Measurements from ENCODE around the gene EI24.
"Not testable (repeated sequence)": the region's sequence is repeated elsewhere in the genome, so short reads cannot be mapped to it uniquely, and the experiment has no call there.

The EI24 gene

DNA sequence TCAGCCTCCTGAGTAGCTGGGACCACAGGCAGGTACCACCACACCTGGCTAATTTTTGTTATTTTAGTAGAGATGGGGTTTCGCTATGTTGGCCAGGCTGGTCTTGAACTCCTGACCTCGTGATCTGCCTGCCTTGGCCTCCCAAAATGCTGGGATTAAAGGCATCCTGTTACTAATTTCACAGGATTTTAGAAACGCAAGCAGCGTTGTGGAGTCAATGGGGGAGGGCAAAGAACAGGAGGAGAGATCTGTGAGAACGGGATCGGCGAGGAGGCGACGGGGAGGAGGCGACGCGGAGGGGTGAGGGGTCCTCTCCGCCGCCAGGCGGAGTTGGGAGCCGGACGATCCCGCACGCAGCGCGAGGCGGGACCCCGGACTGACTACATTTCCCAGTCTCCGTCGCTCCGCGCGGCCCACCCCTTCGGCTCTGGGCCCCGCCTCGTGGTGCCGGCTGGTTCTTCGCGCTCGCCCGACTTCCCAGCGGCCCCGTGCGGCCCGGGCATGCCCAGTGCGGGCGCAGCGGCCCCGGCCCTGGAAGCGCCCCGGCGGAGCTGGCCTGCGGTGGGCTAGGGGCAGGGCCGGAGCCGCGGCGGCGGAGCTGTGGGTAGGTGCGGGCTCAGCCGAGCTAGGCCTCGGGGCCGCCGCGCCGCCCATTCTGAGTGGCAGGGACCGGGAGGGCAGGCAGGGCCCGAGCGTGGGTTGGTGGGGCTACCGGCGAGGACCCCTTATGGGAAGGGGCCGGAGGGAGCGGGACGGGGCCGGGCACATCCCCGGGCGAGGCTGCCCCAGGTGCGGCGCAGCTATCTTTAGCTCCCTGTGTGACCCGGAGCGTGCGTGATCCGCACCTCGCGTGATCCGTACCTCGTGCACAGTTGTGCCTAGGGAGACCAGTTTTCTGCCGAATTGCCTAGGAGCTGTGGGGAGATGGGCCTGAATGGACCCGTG is at the start of gene EI24:
Gene EI24, plus strand, starts transcription at position 508 of the 945 bp plus-strand sequence. CDS start 3,051 bp downstream, outside the sequence.
- DNase-seq: peak; percentile 83

DNA sequence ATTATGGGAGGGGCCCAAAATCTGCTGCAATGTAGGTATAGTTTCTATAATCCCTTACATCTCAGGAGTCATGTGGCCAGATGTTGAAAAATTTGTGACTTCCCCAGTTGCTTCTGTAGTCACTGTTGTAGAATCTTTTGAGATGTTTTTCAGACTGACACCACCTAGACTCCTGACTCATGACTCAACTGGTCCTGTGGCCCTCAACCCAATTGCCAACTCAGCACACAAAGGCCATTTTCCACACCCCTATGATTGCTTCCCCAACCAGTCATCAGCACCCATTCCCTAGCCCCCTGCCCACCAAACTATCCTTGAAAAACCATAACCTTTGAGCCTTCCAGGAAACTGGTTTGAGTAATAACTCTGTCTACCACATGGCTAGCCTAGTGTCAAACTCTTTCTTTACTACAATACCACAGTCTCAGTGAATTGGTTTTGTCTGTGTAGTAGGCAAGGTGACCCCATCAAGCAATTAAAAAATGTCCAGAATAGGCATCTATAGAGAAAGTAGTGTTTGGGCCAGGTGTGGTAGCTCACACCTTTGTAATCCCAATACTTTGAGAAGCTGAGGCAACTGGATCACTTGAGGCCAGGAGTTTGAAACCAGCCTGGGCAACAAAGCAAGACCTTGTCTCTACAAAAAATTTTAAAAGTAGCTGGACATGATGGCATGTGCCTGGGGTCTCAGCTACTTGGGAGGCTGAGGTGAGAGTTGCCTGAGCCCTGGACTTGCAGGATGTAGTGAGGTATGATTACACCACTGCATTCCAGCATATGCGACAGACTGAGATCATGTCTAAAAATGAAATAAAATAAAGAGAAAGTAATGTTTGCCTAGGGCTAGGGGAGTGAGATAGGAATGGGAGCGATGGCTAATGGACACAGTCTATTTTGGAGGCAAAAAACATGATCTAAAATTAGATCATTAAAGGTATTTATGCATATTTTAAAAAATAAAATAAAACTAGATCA is 49.1 kb upstream of the EI24 start:
- no peak for DNase-seq

DNA sequence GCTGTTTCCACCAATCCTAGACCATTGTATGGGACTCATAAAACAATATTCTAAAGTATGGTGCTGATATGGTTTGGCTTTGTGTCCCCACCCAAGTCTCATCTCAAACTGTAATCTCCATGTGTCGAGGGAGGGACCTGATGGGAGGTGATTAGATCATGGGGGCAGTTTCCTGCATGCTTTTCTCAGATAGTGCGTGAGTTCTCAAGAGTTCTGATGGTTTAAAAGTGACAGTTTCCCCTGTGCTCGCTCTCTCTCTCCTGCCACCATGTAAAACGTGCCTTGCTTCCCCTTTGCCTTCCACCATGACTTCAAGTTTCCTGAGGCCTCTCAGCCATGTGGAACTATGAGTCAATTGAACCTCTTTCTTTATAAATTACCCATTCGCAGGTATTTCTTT is 44.0 kb upstream of the EI24 start:
- no peak for DNase-seq

DNA sequence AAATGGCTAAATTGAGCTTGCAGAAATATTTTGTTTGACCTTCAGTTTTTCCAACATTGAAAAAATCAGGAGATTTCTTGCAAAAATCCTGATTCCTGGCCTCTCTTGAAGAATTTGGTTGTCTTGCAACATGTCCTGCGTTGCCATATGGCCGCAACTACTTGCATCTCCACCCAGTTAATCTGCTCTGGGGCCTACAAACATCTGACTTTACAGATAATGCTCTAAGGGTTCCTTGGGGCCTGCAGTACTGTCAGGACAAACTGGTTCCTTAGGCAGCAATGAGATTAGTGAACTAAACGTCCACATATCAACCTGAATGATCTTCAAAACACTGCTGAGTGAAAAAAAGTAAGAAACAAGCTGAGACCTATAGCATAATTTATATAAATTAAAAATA is 36.6 kb upstream of the EI24 start:
- no peak for DNase-seq

DNA sequence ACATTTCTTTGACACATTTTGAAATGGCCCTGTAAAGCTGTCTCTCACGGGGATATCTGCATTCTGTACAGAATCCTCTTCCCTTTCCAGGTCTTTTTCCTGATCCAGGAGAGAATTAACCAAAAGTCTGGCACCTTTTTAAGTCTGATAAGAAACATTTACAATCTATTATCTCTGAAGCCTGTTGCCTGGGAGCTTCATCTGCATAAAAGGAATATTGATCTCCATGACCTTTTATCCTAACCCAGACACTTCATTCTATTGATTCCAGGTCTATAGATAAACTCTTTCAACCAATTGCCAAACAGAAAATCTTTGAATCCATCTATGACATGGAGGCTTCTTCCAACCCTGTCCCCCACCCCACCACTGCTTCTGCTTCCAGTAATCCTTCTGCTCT is 33.7 kb upstream of the EI24 start:
- DNase-seq: no peak

DNA sequence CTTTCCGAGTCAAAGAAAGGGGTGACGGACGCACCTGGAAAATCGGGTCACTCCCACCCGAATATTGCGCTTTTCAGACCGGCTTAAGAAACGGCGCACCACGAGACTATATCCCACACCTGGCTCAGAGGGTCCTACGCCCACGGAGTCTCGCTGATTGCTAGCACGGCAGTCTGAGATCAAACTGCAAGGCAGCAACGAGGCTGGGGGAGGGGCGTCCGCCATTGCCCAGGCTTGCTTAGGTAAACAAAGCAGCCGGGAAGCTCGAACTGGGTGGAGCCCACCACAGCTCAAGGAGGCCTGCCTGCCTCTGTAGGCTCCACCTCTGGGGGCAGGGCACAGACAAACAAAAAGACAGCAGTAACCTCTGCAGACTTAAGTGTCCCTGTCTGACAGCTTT is 32.4 kb upstream of the EI24 start:
- not testable (repeated sequence) for DNase-seq

DNA sequence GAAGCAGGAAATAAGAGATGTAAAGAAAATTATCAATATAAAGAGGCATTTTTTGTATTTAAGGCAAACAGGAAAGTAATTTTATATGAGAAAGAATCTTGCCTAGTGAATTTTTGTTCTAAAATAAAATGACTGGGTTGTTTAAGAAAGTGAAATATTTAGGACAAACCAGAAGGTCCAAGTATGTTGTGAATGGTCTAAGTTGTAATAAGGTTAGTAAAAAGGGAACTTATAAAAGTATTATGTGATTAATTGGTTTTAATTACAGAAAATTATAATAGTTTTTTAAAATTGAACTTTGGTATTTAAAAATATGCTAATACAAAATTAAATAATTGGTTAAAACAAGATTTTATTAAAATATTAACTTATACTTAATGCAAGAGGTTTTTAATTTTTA is 26.6 kb upstream of the EI24 start:
- no peak for DNase-seq

DNA sequence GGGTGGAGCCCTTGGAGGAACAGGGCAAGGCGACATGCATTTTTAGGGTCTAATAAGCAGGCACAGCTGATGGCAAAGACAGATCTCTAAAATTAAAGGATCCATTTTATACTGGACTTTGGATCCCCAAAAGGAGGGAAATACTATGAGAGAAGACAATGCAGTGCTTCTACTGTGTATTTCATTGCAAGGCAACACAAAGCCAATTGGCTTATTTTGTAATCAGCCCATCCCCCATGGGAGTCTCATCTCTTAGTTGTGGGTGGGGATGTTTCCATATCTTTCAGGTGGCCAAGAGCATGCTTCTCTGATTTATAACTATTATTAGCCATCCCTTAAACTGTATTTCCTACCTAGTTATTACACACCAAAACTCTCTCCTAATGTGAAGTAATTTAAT is 18.5 kb upstream of the EI24 start:
- no peak for DNase-seq

DNA sequence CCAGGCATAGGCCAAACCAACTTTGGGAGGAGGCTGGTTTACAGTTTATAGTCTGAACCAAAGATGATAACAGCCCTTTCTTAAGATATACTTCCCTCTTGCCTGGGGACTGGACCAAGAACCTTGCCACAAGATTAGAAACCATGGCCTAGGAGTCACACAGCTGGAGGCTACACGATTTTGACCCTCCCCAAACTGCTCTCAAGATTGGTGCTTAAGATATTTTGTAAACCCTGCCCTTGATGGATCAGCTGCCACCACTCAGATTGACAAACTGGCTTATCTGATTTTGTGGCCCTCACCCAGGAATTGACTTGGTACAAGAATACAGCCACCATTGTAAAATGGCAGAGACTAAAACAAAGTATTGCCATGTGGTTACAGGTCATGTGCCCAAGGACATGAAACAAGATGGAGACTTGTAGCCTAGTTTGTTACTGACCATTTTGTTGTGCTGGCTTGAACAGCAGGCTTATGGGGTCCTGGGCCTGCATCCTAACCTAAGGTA is 17.4 kb upstream of the EI24 start:
- DNase-seq: no peak

DNA sequence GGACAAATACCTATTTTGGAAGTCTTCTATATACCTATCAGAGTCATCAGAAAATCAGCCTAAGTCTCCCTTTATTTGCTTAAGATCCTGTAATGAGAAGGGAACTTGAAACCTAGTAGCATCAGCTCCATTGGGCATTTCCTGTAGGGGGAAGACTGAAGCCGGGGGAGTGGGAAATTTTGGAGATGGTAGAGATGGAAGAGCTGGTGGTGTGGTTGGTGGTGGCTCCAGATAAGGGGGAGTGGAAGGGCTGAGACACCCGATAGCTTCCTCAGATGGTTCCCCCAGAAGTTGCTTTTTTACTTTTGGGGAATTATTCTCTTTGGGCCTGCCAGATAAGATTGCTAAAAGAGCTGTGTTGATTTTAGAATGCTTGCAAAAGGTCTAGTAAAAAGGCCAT is 16.4 kb upstream of the EI24 start:
- DNase-seq: no peak

DNA sequence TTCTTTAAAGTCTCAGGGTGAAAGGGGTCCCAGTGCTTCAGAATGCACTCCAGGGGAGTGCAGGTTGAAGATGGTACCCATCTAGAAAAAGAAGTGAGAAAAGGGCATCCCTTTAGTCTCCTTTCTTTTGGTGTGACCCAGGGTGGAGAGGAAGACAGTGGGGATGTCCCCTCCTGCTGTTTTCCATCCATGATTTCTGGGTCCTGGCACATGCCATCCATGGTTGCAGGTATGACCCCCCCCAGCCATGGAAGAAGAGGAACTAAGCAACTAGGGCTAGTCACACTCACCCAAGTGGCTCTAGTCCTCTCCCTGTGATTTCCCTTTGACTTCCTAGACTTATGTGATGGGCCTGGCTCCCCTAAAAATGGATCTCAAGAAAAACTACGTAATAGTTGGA is 15.9 kb upstream of the EI24 start:
- DNase-seq: no peak

DNA sequence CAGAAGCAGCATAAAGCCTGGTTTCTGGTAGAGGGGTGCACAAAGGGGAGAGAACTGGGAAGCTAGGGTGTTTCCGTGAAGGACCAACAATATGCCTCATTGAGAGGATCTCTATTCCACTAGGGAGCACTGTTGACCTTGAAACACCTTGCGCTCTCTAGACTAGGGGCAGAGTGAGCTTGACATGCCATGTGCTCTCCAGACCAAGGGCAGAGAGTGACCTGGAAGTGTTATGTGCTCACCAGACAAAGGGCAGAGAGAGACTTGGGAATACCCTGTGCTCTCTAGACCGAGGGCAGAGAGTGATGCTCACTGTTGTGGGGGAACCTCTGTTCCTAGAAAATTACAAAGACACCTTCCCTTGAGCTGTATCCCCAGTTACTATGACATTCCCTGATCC is 15.2 kb upstream of the EI24 start:
- no peak for DNase-seq

DNA sequence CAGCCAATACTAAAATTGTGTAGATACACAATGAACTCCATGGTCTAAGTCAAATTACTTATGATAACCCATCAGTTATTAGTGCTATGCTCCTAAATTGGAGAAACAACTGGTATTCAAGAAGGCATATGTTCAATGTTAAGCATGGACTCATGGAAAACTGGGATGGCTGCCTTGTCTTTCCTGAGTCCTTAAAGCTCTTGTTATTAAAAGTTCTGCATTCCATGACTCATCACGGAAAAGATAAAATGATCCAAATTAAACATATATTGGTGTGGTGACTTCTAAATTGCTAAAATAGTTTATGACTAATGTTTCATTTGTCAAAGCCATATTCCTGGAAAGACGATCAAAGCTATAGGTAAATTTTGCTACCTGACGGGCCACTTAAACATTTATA is 9.4 kb upstream of the EI24 start:
- DNase-seq: no peak

DNA sequence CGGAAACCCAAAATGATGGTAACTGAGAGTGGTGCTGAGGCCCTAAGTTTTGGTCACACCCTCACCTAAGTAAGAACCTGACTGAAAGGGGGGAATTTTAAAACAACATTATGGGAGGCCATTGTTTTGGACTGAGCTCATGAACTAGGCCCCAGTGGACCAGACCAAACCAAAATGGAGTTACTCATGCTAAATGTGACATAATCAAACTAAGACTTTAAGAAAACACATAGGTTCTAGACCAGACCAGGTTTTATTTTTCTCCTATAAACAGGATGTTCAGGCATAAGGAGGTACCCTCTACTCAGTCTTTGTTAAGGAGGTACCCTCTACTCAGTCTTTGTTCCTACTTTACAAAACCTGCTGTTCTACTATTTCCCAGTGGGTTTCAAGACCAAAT is 7.4 kb upstream of the EI24 start:
- DNase-seq: no peak

DNA sequence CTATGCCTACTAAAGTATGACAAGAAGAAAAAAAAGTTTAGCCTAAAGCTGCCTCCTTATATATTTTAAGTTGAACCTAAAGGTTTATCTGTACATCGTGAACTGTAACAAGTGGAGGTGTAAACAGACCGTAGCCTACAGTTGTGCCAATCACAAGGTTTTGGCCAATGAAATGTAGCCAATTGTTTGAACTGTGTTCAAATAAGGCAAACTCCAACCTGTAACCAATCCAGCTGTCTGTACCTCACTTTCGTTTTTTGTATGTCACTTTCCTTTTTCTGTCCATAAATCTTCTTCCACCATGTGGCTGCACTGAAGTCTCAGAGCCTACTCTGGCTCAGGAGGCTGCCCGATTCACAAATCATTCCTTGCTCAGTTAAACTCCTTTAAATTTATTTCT is 6.8 kb upstream of the EI24 start:
- no peak for DNase-seq

DNA sequence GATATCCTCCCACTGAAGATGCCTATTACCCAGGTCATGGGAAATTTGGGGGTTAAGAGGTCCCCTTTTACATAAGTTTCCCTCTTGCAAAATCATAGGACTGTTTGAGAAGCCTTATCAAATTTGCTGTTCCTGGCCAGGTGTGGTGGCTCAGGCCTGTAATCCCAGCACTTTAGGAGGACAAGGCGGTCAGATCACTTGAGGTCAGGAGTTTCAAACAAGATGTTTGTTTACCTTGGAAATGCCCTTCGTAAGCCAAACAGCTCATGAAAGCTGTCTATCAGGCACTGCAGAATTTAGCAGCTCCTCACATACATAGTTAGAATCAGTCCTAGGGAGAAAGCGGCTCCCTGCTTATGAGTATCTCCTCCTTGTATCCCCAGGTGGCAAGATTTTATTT is 4.9 kb upstream of the EI24 start:
- no peak for DNase-seq

DNA sequence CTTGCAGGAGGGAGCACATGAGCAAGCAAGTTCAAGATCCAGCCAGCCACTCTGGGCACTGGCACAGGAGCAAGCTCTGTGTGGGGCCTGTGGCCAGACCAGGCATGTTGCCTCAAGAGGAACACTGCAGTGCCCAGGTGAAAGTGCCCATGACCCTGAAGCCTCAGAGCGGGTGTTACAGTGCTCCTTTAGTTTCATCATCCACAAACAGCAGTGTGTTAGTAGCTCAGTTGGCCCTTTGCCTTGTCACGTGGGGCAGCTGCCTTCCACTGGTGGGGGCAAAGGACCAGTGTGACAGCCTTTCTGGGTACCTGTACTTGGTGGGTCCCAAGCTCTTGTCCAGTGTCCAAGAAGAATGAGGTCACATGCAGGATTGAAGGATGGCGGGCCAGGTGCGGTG is 3.0 kb upstream of the EI24 start:
- no peak for DNase-seq

DNA sequence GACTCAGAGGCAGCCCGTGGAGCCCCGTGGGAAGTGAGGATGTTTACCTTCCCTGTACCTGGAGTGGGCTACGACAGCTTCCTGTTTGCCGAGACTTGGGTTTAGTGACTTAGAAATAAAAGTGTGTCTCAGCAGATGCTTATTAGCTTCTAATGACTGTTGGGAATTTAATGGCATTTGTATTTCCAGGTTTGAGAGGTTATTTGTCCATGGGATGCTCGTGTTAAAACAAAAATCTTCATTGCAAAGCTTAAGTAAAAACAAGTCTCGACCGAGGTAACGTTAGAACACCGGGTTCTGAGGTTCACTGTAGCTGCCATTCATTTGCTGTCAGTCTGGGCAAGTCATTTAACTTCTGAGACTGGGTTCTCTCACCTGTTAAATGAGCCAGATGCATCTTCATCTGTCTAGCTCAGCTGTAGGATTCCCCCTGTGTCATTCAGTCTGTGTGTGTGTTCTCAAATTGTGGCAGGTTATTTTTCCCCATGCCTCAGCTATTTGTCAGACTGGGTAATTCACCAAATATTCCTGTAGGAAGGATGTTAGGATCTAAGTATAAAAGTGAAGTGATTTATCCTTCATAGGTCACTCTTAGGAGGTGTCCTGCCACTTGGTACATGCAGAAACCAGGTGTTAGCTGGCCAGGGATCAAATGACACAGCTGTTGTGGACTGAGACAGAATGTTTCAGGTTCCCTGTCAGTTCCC is 791 bp downstream of the EI24 start:
- peak; percentile 23 for DNase-seq

DNA sequence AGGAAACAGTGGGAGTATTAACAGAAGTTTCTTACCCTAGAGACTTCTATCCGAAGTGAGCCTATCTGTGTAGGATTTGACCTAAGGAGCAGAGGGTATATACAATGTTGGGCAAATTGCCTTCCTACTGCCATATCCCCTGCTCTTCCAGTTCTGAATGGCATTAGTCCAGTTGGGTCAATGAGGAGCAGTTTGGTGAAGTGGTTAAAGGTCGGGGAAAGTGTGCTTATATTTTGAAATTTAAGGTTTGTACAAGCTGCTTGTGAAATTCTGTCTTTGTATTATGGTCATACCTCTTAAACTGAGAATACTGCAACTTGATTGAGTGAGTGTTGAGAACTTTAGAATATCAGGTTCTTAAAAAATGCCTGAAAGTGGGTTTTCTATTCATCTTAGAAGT is 1.7 kb downstream of the EI24 start:
- no peak for DNase-seq

DNA sequence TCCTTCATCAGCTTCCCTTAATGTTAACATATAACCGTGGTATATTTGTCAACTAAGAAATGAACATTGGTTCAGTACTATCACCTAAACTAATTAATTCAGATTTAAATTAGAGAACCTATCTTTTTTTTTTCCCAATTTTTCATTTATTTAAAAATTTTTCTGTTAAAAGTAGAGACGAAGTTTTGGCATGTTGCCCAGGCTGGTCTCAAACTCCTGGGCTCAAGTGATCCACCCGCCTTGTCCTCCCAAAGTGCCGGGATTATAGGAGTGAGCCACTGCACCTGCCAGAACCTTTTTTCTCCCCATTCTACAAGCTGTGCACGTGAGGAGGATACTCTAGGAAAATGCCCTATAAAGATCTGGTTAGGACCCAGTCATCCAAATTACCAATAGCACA is 3.6 kb downstream of the EI24 start:
- no peak for DNase-seq

DNA sequence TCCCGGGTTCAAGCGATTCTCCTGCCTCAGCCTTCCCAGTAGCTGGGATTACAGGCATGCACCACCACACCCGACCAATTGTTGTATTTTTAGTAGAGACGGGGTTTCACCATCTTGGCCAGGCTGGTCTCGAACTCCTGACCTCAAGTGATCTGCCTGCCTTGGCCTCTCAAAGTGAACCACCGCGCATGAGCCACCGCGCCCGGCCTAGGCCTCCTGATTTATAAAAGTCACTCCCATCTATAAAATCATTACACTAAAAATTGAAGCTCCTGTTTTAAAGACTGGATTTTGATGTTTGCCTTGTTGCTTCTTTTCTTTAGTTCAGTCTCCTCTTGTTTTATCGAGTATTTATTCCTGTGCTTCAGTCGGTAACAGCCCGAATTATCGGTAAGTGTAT is 7.9 kb downstream of the EI24 start:
- DNase-seq: not testable (repeated sequence)

DNA sequence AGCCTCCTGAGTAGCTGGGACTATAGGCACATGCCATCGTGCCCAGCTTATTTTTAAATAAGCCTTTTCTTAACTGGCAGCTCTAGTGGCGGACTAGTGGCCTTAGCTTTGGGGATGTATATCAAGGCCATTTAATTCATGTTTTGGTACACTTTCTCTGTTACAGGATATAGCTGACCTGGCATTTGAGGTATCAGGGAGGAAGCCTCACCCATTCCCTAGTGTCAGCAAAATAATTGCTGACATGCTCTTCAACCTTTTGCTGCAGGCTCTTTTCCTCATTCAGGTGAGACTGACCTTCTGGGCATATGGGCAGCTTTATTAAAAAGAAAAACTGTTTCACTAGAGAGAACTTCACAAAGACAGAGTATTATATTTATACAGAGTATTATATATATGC is 9.5 kb downstream of the EI24 start:
- no peak for DNase-seq

DNA sequence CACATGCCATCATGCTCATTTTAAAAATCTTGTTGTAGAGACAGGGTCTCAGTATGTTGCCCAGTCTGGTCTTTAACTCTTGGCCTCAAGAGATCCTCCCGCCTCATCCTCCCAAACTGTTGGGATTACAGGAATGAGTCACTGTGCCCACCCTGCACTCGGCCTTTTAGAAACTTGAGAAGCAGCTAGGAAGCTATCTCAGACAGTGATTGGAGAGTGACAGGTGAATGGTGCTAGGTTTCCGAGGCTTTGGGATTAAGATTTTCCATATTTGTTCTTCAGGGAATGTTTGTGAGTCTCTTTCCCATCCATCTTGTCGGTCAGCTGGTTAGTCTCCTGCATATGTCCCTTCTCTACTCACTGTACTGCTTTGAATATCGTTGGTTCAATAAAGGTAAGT is 10.5 kb downstream of the EI24 start:
- DNase-seq: no peak

Data from DMS79 treated with DMSO at 0.1 percent for 48 hours (cell line).